Peyer's patch (tissue), 4 donors: ENCODE data around the gene SERPINH1.

Experiments
- CTCF ChIP-seq, 6 experiments: fragments of 450-650 bp in 4 of 6; fragments of 200-600 bp in 2 of 6; sonication (generic) in 1 of 6; IDR thresholded peaks; one replicate each; pipeline ENCODE4 v1.5.1; 2017 to 2019; ENCODE audit warnings: antibody characterized with exemption in 6 of 6, mild to moderate bottlenecking in 3 of 6, moderate library complexity in 1 of 6
- POLR2A ChIP-seq, 2 donors: fragments of 450-650 bp; IDR thresholded peaks; one replicate each; pipeline ENCODE4 v1.5.1; 2017; ENCODE audit warnings: antibody characterized with exemption in 2 of 2, mild to moderate bottlenecking in 2 of 2, moderate library complexity in 2 of 2

- TF ChIP-seq POLR2A (IDR thresholded peaks at IDR 0.05), result no peak
- peak; percentile 70 to 94 (median 88) for TF ChIP-seq CTCF (IDR thresholded peaks at IDR 0.05)
These were observed 29.6 kb upstream of the SERPINH1 start for GRCh38 chr11:75532200-75533048.
